HG02678 (cell line): ENCODE measurements around the gene ARHGEF3.

Experiments used
- ATAC-seq: cut with Tn5 transposase; IDR thresholded peaks from one replicate; pipeline ENCODE4 v1.9.1; 2021; ENCODE audit warnings: mild to moderate bottlenecking, moderate library complexity; ENCODE audit not compliant: unreplicated experiment

ARHGEF3 gene

DNA sequence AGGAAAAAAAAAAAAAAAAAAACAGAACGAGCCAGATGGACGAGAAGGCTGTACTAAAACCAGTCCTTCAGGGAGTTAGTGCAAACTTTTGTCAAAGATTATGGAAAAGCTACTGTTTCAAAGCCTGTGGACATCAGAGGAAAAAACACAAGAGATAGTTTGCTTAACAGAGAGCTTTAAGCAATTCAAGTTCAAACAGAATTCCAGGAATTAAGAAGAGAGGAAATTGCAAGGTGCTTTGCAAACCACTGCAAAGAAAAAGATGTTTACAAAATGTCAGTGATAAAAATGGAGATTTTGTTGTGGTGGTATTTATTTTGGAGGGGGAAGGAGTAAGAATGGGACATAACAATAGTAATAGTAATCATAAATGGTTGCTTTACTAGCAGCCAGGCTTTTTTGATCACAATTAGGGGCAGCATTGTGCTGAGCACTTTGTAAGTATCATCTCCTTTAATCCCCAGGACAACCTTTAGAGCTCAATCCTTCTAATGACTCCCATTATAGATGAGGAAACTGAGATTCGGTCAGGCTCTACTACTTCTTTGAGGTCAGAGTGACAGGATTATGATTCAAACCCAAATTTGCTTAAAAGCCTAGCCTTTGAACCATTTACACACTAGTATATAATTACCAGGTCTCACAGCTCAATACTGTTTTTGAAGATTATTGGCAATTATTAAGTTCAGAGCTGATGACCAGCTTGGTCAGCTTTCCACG is 22.4 kb upstream of the ARHGEF3 start:
- no peak for ATAC-seq

DNA sequence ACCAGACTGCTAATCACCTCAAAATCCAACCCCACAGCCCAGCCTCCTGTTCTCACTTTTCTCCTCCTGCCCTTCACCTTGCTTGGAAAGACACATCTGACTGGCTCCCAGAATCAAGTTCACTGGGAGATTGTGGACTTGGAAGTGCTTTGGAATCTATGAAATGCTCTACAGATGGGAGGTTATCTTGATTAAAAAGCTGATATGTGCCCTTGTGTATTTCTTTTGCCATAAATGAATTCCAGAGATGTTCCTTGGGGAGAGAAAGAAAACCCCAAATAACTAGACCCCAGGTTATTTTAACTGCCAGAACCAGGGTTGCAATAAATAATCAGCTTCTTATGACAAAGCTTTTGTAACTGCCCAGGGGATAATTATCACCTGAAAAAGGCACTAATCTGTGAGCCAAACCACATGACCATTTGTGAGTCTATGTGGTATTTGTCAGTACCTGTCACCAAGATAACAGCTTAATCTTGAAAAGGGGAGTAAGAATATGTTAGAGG is 21.7 kb upstream of the ARHGEF3 start:
- ATAC-seq: no peak

- no peak for ATAC-seq
These were observed 20.8 kb upstream of the ARHGEF3 start for GRCh38 chr3:56822501-56822900.

GRCh38 chr3:56819016-56819809 is 17.5 kb upstream of the ARHGEF3 start:
- no peak for ATAC-seq

- no peak for ATAC-seq
These were observed 16.6 kb upstream of the ARHGEF3 start for GRCh38 chr3:56818156-56818985.

GRCh38 chr3:56817646-56818045 is 15.9 kb upstream of the ARHGEF3 start:
- ATAC-seq: no peak

DNA sequence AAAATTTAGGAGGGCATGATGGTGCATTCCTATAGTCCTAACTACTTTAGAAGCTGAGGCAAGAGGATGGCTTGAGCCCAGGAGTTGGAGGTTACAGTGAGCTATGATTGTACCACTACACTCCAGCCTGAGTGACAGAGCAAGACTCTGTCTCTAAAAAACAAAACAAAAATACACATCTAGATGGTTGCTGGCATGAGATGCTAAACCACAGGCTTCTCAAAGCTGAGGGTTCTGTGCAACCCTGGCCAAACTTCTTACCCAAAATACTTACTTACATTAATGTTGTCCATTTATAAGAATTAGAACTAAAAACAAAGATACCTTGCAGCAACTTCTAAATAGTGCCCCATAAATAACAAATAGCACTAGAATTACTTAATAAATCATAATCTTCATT is 14.3 kb upstream of the ARHGEF3 start:
- ATAC-seq: no peak

- ATAC-seq: no peak
These were observed 13.8 kb upstream of the ARHGEF3 start for GRCh38 chr3:56815589-56815988.

GRCh38 chr3:56813653-56813960 is 11.9 kb upstream of the ARHGEF3 start:
- no peak for ATAC-seq

DNA sequence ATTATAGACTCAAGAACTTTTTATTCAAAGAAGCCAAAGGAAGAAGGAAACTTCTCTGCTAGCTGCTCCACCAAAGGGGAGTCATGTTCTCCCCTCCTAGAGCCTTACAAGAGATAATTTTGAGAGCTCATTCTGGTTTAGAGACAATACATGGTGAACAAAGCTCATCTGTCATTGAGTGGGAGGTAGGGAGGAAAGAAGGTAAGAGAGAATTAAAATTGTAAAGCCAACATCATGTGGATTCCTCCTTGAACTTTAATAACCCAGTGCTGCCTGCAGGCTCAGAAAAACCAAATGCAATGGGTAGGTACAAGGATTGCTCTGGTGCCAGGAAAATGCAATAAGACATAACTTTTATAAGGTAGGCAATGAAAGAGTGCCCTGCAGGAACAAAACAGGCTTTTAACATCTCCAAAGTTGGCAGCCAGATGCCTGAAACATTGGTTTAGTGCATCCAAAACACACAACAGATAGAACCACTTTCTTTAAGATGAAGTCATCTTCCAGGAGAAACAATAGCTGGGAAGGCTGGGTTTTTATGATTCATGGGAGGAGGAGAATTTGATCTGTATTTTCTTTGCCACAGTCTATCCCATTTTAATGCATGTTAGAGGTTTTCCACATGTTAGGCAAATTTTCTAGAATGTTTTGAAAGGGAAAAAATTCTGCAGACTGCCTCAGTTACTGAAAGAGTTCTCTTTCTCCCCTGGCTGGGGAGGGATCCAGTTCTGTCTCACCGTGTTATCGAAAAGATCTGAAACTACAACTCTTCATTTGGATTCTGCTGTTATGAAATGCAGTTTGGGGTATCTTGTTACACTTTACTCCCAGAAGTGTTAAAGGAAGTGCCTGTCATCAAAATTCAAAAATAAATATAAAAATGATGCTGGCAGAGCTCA is 11.3 kb upstream of the ARHGEF3 start:
- ATAC-seq: no peak

GRCh38 chr3:56811546-56812202 is 9.9 kb upstream of the ARHGEF3 start:
- ATAC-seq: no peak

- no peak for ATAC-seq
These were observed 9.1 kb upstream of the ARHGEF3 start for GRCh38 chr3:56810577-56811545.

DNA sequence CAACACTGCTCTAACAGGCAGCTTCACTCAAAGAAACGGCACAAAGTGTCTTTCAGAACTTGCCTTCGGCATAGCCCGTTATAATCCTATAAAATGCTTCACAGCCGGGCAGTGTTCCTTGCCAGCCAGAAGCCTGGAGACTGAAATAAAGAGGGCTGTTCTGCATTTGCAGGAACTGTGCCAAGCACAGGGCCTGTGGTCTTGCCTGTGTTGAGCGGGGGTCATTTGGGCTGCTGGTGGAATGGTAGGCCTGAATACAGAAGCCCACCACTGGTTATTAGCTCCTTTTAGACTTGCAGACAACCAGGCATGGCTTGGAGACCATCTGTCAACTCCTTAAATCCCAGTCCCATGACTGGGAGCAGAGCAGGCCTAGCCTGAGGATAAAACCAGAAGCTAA is 4.7 kb upstream of the ARHGEF3 start:
- no peak for ATAC-seq

GRCh38 chr3:56802790-56803189 is 1.0 kb upstream of the ARHGEF3 start:
- no peak for ATAC-seq

DNA sequence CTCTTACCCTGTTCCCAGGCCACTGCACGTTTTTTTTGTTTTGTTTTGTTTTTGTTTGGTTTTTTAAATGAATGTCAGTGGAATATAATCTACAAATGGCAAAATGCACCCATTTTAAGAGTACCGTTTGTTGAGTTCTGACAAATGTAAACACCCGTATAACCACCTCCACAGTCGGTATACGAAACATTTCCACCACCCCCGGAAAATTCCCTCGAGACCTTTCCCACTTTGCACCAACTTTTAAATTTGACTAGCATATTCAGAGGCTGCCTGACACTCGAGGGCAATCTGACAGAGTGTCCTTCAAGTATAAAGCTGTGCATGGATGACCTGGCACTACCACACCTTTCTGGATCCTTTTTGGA is 613 bp upstream of the ARHGEF3 start:
- ATAC-seq: no peak

DNA sequence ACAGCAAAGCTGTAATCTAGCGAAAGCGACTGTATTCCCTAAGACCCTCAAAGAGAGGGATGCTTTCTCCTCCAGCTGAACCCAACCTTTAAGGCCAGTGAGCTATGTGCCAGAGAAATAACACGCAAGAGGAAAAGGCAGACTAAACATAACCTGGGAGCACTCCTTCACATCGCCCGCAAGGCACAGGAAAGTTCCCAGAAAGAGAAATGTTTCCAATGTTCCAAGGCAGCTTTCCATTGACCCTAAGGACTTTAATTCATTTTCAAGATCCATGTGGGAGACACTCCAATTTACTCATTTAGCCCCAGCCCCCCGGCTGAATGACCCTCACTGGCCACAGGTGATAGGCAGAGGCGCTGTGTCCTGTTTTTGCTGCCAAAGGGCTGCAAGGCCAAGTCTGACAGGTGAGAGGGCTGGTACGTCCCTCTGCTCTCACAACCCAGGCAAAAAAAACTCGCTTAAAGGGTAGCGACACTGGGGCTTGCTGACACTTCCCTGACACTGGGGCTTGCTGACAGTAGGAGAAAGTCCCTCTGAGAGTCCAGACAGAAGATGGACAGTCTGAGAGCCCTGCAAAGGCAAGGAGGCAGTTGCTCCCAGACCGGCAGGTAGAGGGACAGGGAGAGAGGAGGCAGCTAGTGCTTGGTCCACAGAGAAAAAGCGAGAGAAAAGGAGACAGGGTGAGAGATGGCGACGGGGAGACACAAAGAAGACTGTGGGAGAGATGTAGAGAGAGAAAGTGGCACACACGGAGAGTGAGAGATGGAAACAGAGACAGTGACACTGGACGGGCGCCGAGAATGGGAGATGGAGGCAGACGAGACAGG is 702 bp downstream of the ARHGEF3 start:
- no peak for ATAC-seq

GRCh38 chr3:56800130-56800831 is 1.5 kb downstream of the ARHGEF3 start:
- peak; percentile 35 for ATAC-seq
